ENCODE results near the gene COL13A1.

The COL13A1 gene

GRCh38 chr10:69892406-69892805 is 90.7 kb downstream of the COL13A1 start:
- DNase-seq, result no peak

GRCh38 chr10:69892816-69893215 is 91.1 kb downstream of the COL13A1 start:
- DNase-seq, result no peak

- DNase-seq, result no peak
These were observed 91.7 kb downstream of the COL13A1 start for GRCh38 chr10:69893271-69893900.

- DNase-seq, result no peak
These were observed 92.5 kb downstream of the COL13A1 start for GRCh38 chr10:69894156-69894555.

GRCh38 chr10:69895759-69896158 is 94.1 kb downstream of the COL13A1 start:
- DNase-seq, result no peak

- no peak for DNase-seq
These were observed 95.0 kb downstream of the COL13A1 start for GRCh38 chr10:69896606-69897231.

- DNase-seq, result no peak
These were observed 95.7 kb downstream of the COL13A1 start for GRCh38 chr10:69897432-69897831.

GRCh38 chr10:69897999-69898398 is 96.3 kb downstream of the COL13A1 start:
- no peak for DNase-seq

- DNase-seq, result no peak
These were observed 96.8 kb downstream of the COL13A1 start for GRCh38 chr10:69898524-69898923.

GRCh38 chr10:69898941-69899340 is 97.2 kb downstream of the COL13A1 start:
- no peak for DNase-seq

GRCh38 chr10:69899727-69900595 is 98.3 kb downstream of the COL13A1 start:
- DNase-seq, result no peak

- no peak for DNase-seq
These were observed 99.3 kb downstream of the COL13A1 start for GRCh38 chr10:69901022-69901421.

GRCh38 chr10:69901628-69902505 is 100.2 kb downstream of the COL13A1 start:
- no peak for DNase-seq

- DNase-seq, result no peak
These were observed 101.3 kb downstream of the COL13A1 start for GRCh38 chr10:69902835-69903535.

GRCh38 chr10:69904533-69904932 is 102.8 kb downstream of the COL13A1 start:
- DNase-seq, result no peak

- DNase-seq, result no peak
These were observed 104.7 kb downstream of the COL13A1 start for GRCh38 chr10:69906425-69906824.

GRCh38 chr10:69907517-69907916 is 105.8 kb downstream of the COL13A1 start:
- no peak for DNase-seq

- DNase-seq, result no peak
These were observed 106.4 kb downstream of the COL13A1 start for GRCh38 chr10:69908124-69908523.

- DNase-seq, result no peak
These were observed 108.9 kb downstream of the COL13A1 start for GRCh38 chr10:69910561-69910960.

- DNase-seq, result no peak
These were observed 110.2 kb downstream of the COL13A1 start for GRCh38 chr10:69911613-69912528.

GRCh38 chr10:69912589-69912988 is 110.9 kb downstream of the COL13A1 start:
- no peak for DNase-seq

All from T-helper 9 cell (primary cell).